Hepatocyte (in vitro differentiated cells): Measurements from ENCODE around the gene NF2.

Experiments used
- CTCF ChIP-seq: fragments of 200-600 bp; sonication (generic); IDR thresholded peaks from 2 replicates; pipeline ENCODE4 v1.5.1; 2016; ENCODE audit warnings: antibody characterized with exemption, mild to moderate bottlenecking; ENCODE audit not compliant: poor library complexity
- EZH2 ChIP-seq: fragments of 200-600 bp; sonication (generic); IDR thresholded peaks from 2 replicates; pipeline ENCODE4 v1.6.1; 2016; ENCODE audit warnings: antibody characterized with exemption, mild to moderate bottlenecking, borderline replicate concordance
- EZH2phosphoT487 ChIP-seq: fragments of 200-600 bp; sonication (generic); IDR thresholded peaks from one replicate; pipeline ENCODE4 v1.6.1; 2018; ENCODE audit warnings: antibody characterized with exemption, mild to moderate bottlenecking, low read depth, moderate library complexity; ENCODE audit not compliant: unreplicated experiment, severe bottlenecking

DNA sequence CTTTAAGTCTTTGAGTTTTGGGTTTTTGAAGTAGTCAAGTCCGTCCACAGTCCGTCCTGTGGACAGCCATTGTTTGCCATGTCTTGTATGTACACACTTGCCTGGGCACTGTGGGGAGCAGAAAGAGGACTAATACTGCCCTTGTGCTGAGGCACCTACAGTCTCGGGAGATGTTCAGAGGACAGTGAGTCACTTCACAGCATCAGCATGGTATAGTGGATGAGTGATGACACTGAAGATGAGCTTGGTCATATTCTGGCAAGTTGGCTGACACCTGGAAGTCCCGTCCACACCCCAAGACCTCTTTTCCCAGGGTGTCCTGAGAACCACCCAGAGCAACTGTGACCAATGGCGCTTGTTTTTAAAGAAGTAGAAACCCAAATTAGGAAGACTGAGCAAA, 29.2 kb downstream of the NF2 start:
- TF ChIP-seq CTCF (no peak), EZH2 (no peak), EZH2phosphoT487 (no peak)
